SW480 (cell line): ENCODE results near the gene SHC2.
"Not testable (repeated sequence)": the region's sequence is repeated elsewhere in the genome, so short reads cannot be mapped to it uniquely, and the experiment has no call there.

Experiments used
- DNase-seq: peaks from one replicate; pipeline ENCODE4 v3.0.0-alpha.2; 2016; ENCODE audit warnings: low spot score

The SHC2 gene

DNA sequence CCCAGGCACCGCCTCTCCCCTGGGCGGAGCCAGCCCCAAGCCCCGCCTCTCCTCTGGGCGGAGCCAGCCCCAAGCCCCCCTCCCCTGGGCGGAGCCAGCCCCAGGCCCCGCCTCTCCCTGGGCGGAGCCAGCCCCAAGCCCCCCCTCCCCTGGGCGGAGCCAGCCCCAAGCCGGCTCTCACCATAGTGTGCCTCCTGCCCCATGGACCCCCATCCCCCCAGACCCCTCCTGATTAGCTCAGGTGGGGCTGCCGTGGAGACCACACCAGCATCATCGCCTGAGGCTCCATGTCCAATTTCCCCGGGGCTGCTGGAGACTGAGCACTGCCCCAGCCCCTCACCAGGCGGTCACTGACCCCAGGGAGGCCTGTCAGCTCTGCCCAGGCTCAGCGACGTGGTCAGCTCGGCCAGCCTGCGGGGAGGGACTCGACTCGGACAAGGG, 31.3 kb upstream of the SHC2 start:
- no peak for DNase-seq

DNA sequence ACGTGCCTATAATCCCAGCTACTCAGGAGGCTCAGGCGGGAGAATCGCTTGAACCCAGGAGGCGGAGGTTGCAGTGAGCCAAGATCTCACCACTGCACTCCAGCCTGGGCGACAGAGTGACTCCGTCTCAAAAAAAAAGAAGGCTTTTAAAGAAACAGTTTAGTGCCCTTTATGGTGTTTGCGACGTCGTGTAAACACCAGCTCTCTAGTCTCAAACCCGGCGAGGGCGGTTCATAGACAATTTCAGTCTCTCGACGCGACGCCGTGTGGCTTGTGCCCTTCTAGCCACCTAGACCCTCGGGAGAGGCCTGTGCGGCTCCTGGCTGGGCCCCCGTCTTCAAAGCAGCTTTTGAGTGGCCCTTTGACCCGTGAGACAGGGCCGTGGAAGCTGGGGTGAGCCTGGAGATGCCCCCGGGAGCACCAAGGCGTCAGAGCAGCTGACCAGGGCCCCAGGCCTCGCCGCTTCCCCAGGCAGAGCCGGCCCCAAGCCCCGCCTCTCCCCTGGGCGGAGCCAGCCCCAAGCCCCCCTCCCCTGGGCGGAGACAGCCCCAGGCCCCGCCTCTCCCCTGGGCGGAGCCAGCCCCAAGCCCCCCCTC, 30.4 kb upstream of the SHC2 start:
- no peak for DNase-seq

DNA sequence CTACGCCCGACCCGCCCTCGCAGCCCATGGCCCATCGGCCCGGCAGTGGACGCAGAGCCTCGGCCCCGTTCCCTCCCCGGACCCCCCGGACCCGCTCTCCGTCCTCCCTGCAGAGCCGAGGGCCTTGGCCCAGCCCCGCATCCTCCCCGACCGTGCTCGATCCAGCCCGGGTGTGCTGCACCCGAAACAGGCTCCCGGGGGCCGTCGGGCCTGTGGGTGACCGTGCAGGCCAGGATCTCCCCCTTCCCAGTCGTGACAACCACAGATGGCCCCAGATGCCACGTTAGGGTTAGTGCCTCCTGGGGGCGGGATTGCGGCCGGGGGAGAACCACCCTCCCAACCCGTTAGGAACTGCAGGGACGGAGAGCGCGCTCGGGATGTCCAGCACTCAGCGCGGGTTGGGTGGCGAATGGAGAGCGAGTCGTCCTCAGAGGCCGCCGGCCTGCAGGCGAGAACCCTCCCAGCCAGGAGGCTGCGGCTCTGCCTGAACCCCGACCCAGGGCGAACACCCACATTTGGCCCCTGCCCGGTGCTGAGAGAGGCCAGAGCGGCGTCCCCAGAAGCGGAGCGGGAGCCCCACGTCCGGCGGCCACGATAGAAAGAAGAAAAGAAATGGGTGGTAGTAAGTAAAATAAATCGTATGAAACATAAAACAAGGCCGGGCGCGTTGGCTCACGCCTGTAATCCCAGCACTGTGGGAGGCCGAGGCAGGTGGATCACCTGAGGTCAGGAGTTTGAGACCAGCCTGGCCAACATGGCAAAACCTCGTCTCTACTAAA, 28.8 kb upstream of the SHC2 start:
- no peak for DNase-seq

DNA sequence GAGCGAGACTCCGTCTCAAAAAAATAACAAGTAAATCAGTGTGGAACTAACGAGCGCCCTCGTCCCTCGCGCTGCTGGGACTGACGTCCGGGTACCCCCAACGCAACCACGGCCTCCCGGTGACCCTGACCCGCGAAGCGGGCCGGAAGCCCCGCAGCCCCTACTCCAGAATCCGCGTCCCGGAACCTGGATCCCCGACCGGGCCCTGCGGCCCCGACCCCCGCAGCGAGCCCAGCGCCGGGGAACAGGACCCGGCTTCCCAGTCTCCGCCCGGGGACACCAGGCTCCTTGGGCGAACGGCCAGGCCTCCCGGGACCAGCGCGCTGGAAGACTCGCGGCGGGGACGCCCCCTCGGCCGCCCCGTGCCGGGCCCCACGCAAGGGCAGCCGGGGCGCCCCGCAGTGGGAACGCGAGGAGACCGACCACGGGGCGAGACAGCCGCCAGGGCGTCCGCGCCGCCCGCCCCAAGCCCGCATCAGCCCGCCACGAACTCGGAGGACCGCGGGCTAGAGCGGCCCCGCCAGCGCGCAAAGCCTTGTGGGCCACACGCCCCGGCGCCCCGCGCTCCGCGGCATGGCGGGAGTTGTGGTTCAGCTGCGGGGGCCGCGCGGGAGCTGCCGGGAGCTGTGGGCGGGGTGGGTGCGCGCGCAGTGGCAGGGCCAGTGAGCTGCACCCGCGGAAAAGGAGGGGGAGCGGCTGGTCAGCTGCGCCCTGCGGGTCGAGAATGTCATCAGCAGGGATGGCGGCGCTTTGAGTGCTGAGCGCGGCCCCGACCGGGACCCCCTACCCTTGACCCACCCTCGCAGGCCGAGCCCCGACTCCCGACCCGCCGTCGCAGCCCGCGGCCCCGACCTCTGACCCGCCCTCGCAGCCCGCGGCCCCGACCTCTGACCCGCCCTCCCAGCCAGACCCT, 27.9 kb upstream of the SHC2 start:
- peak; percentile 83 for DNase-seq

DNA sequence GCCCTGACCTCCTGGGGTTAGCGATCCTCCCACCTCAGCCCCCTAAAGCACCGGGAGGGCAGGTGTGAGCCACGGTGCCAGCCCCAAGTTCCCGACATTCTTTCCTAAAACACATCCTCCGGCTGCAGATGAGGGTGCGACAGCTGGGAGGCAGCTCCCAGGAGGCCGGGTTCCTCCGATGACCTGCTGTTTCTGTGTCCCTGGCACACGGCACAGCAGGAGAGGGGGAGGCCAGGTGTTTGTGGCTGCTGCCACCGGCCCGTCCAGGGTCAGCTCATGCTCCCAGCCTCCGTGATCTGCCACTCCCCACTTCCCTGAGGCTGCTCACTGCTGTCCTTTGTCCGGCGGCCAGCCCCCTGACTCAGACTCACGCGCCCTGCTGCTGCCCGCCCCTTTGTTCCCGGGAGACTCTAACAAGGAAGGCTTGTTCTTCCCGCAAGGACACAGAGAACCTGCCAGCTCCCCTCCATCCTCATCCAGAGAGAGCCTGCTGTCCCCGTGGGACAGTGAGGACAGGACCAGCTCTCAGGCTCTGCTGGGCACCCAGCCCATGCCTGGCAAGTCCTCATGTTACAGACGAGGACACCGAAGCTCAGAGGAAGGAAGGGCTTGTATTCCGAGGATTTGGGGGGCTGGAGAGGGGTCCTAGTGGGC, 24.9 kb upstream of the SHC2 start:
- DNase-seq, result peak; percentile 73

DNA sequence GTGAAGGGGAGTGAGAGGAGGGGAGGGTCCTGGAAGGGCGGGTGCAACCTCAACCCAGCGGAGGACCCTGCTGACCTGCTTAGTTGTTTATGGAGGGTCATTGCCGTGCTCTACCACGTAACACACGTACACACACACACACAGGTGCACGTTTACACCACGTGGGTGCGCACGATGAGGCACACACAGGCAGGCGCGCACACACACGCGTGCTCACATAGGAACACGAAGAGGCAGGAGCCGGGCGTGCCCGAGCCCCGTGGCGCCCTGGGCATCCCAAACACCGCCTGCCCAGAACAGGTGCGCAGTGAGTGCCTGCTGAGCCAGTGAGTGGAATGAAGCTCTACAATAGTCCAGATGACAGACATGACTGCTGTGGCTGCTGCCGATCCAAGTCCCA, 24.2 kb upstream of the SHC2 start:
- no peak for DNase-seq

DNA sequence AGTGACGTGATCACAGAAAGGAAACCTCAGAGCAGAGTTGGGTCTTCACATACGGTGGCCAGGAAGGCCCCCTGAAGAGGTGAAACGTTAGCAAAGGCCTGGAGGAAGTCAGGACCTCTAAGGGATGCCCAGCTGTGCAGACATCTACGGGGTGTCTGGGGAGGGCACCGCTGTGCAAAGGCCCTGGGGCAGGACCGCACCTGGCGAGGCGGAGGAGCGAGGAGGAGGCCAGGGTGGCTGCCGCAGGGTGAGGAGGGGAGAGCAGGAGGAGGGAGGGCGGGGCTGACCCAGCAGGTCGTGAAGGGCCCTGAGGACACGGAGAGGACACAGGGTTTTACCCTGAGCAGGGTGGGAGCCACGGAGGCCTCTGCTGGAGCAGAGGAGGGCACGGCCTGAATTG, 23.7 kb upstream of the SHC2 start:
- no peak for DNase-seq

DNA sequence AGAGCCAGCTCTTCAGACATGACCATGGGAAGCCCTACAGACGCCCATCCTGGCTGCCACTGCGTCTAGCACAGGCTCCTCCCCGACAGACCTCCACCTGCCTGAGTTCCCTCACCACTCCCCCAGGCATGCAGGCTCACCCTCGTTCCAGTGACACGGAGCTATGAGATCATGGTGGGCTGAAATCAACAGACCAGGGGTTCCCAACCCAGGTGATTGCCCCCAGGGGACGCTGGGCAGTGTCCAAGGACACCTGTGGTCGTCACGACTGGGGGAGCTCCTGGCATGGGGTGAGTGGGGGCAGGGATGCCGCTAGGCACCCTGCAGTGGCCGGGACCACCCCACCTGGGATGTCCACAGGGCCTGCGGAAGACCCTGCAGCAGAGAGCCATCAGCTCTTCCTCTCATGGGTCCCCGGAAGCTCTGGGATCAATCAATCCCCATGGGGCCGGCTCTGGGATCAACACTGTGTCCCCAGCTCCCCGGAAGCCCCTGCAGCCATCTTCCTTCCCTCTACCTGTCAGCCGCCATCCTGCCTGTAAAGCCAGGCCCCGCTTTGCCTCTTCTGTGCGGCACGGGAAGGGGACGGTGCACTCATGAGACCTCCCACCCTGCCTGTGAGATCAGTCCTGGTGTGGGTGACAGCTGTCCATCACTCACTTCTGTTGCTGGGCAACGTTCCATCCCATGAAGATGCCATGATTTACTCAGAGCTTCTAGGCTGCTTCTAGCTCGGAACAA, 22.7 kb upstream of the SHC2 start:
- DNase-seq, result no peak

DNA sequence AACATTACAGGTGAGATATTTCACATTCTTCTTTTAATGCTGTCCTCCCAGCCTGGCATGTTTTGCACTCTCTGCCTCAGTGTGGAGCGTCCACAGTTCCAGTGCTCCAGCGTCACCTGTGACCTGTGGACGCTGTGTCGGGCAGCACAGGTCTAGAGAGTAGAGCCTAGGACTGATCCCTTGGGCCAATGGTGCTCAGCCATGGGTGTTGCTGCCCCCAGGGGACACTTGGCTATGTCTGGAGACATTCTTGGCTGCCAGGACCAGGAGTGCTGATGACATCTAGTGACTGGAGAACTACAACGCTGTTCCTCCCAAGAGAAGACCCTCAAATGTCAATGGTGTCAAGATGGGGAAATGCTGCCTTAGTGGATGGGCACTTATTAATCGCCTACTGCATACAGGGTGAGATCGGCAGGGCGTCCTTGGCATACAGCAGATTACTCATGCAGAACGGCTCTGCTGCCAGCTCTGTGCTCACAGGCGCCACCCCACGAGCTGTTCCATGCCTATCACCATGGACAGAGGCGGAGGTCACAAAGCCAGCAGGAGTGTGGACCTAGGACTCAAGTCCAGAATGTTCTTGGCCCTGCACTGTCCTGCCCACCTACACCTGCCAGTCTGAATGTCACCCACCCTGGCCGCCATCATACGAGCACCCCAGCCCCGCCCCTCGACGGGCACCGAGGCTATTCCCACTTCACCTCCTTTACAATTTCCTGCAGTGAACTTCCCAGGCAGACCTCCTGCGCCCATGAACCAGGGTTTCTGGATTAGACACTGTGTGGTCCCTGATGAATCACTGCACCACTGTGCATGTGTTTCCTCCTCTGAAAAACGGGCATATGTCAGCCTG, 21.6 kb upstream of the SHC2 start:
- DNase-seq, result no peak

DNA sequence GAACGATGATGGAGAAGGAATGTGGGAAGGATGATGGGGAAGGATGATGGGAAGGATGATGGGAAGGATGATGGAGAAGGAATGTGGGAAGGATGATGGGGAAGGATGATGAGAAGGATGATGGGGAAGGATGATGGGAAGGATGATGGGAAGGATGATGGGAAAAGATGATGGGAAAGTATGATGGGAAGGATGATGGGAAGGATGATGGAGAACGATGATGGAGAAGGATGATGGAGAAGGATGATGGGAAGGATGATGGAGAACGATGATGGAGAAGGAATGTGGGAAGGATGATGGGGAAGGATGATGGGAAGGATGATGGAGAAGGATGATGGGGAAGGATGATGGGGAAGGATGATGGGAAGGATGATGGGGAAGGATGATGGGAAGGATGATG, 20.3 kb upstream of the SHC2 start:
- DNase-seq, result not testable (repeated sequence)

DNA sequence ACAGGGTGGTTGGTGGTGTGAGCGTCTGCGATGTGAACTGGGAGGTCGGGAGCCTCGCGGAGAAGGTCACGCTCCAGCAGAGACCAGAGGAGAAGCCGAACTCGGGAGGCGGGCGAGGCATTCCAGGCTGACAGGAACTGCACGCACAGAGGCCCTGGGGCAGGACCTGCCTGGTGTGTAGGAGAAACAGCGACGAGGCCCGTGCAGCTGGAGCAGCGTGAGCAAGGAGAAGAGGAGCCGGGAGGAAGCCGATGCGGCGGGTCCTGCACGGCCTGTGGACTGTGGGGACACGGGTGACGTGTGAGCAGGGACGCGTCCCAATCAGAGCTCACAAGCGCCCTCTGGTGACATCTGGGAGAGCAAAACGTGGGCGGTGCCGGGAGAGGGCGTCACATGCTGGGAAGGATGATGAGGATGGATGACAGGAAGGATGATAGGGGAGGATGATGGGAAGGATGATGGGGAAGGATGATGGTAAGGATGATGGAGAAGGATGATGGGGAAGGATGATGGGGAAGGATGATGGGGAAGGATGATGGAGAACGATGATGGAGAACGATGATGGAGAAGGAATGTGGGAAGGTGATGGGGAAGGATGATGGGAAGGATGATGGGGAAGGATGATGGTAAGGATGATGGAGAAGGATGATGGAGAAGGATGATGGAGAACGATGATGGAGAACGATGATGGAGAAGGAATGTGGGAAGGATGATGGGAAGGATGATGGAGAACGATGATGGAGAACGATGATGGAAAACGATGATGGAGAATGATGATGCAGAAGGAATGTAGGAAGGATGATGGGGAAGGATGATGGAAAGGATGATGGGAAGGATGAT, 19.4 kb upstream of the SHC2 start:
- no peak for DNase-seq

DNA sequence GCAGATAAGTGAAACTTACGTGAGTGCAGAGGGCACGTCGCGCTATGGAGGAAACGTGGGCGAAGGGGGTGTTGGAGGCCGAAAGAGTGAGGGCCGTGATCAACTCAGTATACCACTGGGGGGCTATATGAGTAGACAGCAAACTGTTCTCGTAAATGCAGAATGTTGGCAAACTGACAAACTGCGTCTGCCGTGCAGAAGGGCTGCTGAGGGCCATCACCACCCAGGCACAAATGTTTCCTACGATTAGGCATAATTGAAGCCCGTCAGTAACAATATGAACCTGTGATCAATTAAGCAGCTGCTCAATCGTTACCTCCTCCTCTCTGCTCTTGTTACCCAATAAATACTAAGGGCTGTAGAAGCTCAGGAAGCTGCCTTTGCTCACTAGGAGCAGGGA, 18.1 kb upstream of the SHC2 start:
- DNase-seq, result no peak

DNA sequence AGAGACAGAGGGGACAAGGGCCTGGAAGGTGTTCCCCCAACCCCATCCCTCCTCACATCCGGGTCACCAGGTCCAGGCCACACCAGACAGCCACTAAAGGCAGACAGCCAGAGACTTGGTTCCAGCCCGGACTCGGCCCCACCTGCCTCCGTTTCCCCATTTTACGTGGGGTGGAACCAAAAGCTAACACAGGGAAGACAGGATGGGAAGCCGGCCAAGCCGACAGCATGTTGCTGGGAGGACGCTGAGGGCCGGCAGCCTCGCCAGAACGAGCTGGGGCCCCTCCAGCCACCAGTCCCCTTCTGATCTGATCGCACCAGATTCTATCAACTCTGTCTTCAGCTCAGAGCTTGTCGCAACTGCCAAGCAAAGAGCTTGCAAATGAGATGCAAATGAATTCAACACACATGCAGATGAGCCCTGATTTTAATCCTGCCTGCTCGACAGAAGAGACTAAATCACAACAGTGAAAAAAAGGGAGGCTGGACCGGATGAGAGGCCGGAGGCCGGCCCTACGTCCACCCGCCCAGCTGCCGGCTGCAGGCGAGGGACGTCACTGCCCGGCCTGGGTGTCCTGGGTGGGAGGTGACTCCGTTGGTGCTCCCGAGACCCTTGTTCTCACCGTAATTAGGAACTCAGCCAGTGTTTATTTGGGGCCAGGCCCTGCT, 17.5 kb upstream of the SHC2 start:
- no peak for DNase-seq

DNA sequence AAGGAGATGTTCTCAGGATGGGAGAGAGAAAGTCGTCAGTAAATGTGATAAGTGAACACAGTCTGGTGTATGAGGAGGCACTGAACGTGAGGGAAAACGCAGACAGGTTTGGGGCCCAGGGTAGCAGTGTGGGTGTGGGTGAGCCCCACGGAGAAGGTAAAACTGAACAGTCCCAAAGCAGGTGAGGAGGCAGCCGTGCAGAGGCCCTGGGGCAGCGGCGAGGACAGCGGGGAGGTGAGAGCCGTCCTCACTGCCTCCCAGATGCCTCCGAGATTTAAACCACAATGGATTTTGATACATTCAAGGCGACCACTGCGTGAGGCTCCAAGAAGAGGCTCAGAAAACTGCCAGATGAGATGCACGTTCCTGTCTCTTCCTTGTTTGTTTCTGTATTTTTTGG, 14.5 kb upstream of the SHC2 start:
- no peak for DNase-seq

DNA sequence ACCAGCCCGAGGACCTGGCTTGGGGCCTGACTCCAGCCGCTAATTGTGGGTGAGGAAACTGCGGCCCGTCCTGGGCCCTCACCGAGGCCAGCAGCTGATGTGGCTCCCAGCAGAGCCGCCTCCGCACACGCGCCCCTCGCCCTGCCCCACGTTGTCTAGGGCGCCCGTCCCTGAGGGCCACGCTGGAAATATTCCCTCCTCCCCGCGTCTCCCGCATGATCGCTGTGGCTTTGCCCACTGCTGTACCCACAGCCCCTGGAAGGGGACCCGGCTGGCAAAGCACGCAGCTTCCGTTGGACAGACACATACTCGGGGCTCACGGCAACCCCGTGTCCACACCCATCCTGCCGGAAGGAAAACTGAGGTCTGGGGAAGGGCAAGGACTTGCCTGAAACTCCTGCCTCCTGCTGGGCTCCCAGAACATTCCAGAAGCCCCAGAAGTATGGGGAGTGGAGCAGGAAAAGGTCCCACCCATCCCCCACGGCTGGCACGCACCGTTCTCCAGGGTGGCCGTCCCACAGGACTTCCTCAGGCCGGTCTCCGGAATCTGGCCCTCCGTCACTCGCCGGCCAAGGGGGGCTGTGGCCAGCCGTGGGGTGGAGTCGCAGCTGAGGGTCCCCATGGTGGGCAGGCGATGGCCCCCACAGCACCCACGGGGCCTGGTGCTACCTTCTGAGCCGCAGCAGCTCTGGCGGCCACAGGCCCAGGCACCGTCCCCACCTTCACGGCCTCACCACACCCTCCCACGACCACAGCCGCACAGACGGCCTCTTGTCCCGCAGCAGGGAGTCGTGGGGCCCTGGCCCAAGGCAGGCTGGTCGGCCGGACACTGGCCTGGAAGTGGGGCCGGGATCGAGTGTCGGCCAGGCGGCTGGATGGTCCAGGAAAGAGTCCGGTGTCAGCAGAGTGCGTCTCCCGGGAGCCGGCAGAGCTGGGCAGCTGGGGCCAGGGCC, 13.6 kb upstream of the SHC2 start:
- DNase-seq, result no peak

DNA sequence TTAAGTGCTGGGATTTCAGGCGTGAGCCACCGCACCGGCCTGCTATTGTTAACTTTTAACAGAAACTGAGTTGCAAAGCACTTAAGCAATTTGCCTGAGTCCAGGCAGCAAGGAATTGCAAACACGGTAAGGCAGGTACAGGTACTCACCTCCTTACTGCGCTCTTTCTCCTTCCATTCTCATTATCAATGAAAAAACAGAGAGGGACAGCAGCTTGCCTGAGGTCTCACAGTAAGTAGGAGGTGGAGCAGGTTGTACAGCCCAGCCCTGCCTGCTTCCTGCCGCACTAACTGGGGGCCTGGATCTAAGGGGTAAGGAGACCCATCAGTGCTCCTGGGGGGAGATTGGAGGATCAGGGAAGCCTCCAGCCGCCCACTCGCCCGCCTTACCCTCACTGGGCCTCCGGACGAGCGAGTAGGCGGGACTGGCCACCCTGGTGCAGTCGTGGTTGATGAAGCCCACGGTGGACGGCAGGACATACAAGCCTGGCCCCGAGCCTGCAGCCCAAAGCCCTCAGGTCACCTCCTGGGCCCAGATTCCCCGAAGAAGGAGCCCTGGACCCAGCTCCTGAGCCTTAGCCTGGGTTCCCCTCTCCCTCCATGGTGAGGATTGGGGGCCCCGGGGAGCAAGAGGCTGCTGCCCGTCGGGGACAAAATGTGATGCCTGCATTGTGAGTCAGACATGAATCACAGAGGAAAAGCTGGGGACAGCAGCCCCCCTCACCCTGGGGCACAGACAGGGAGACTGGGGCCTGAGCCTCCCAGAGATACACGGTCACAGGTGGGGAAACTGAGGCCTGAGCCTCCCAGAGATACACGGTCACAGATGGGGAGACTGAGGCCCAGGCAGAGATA, 11.4 kb upstream of the SHC2 start:
- DNase-seq, result no peak

DNA sequence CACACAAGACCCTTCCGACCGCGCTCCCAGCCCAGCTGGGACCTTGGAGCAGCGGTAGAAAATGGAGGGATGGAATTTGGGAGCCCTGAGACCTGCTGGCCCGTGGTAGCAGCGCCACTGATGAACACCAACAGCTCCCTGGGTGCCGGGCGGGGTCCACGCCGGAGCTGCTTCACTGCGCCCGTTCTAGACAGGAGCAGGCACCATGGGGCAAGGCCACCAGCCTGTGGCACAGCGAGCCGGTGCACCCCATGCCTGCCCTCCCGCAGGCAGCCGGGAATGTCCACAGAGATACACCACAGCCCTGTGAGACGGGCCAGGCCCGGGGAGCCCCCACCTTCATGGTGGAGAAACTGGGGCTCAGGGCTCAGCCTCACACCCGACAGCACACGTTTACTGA, 9.9 kb upstream of the SHC2 start:
- DNase-seq, result no peak
